SK-N-SH treated with all-trans-retinoic acid at 6 μM for 48 hours (cell line): ENCODE data around the gene SEMA4B.
A peak's percentile ranks its signal among the peaks of the same experiment; 100 is the strongest.

ENCODE experiments used
- ATAC-seq: fragments of 200-7000 bp; cut with Tn5 transposase; 3 replicates; pipeline ENCODE4 v1.9.1; 2020; ENCODE audit warnings: mild to moderate bottlenecking, moderate library complexity
- ARNTL ChIP-seq: fragments of 450-650 bp; formaldehyde crosslinking; IDR thresholded peaks from 2 replicates; pipeline ENCODE4 v1.5.0; 2020; ENCODE audit warnings: low read depth, mild to moderate bottlenecking, moderate library complexity, borderline replicate concordance
- BACH2 ChIP-seq: fragments of 250-450 bp; sonication (Bioruptor Pico); IDR thresholded peaks from 2 replicates; pipeline ENCODE4 v1.9.0; 2021; ENCODE audit warnings: mild to moderate bottlenecking, borderline replicate concordance
- CREB5 ChIP-seq: fragments of 250-450 bp; sonication (Bioruptor Pico); IDR thresholded peaks from 2 replicates; pipeline ENCODE4 v1.5.1; 2020; ENCODE audit warnings: low read depth, mild to moderate bottlenecking, moderate library complexity
- CSDC2 ChIP-seq: fragments of 250-450 bp; sonication (Bioruptor Pico); IDR thresholded peaks from 2 replicates; pipeline ENCODE4 v1.5.0; 2020; ENCODE audit warnings: mild to moderate bottlenecking, moderate library complexity
- ESRRG ChIP-seq: fragments of 250-450 bp; sonication (Bioruptor Pico); IDR thresholded peaks from 2 replicates; pipeline ENCODE4 v1.6.1; 2021; ENCODE audit warnings: mild to moderate bottlenecking
- GLIS3 ChIP-seq: fragments of 250-450 bp; sonication (Bioruptor Pico); IDR thresholded peaks from 2 replicates; pipeline ENCODE4 v1.5.0; 2020; ENCODE audit warnings: mild to moderate bottlenecking, moderate library complexity
- ISL1 ChIP-seq: fragments of 250-450 bp; sonication (Bioruptor Pico); IDR thresholded peaks from 2 replicates; pipeline ENCODE4 v2.1.2; 2022; ENCODE audit warnings: mild to moderate bottlenecking, moderate library complexity
- OSR1 ChIP-seq: fragments of 250-450 bp; sonication (Bioruptor Pico); IDR thresholded peaks from 2 replicates; pipeline ENCODE4 v1.8.0; 2022; ENCODE audit warnings: moderate library complexity, mild to moderate bottlenecking, inconsistent platforms
- PPARA ChIP-seq: fragments of 250-450 bp; sonication (Bioruptor Pico); IDR thresholded peaks from 2 replicates; pipeline ENCODE4 v1.5.0; 2020; ENCODE audit warnings: mild to moderate bottlenecking, borderline replicate concordance
- RARB ChIP-seq: fragments of 250-450 bp; sonication (Bioruptor Pico); IDR thresholded peaks from 2 replicates; pipeline ENCODE4 v1.8.0; 2021; ENCODE audit warnings: mild to moderate bottlenecking, moderate library complexity
- SNAI2 ChIP-seq: fragments of 250-450 bp; sonication (Bioruptor Pico); IDR thresholded peaks from 2 replicates; pipeline ENCODE4 v1.5.0; 2020; ENCODE audit warnings: mild to moderate bottlenecking, moderate library complexity
- TCF4 ChIP-seq: fragments of 250-450 bp; sonication (Bioruptor Pico); IDR thresholded peaks from 2 replicates; pipeline ENCODE4 v1.8.0; 2021; ENCODE audit warnings: mild to moderate bottlenecking, moderate library complexity, borderline replicate concordance
- TOX ChIP-seq: fragments of 250-450 bp; sonication (Bioruptor Pico); IDR thresholded peaks from 2 replicates; pipeline ENCODE4 v1.8.0; 2021; ENCODE audit warnings: mild to moderate bottlenecking, moderate library complexity, borderline replicate concordance
- ZC3H10 ChIP-seq: fragments of 250-450 bp; sonication (Bioruptor Pico); IDR thresholded peaks from 2 replicates; pipeline ENCODE4 v1.5.1; 2021; ENCODE audit warnings: mild to moderate bottlenecking, moderate library complexity
- ZFP3 ChIP-seq: fragments of 250-450 bp; sonication (Bioruptor Pico); IDR thresholded peaks from 2 replicates; pipeline ENCODE4 v1.5.0; 2020; ENCODE audit warnings: mild to moderate bottlenecking, moderate library complexity
- ZFP30 ChIP-seq: fragments of 450-650 bp; formaldehyde crosslinking; IDR thresholded peaks from 2 replicates; pipeline ENCODE4 v1.5.0; 2022; ENCODE audit warnings: mild to moderate bottlenecking, moderate library complexity
- ZNF565 ChIP-seq: fragments of 450-650 bp; formaldehyde crosslinking; conservative IDR thresholded peaks from 2 replicates; pipeline ENCODE4 v1.5.0; 2020; ENCODE audit warnings: low read depth, mild to moderate bottlenecking, moderate library complexity
- ZNF70 ChIP-seq: fragments of 450-650 bp; formaldehyde crosslinking; IDR thresholded peaks from 2 replicates; pipeline ENCODE4 v1.5.0; 2020; ENCODE audit warnings: mild to moderate bottlenecking, moderate library complexity
- ZNF8 ChIP-seq: fragments of 450-650 bp; formaldehyde crosslinking; IDR thresholded peaks from 2 replicates; pipeline ENCODE4 v1.5.0; 2020; ENCODE audit warnings: mild to moderate bottlenecking, moderate library complexity
- TF ChIP-seq, protein P1 (sequence below): fragments of 250-450 bp; sonication (Bioruptor Pico); IDR thresholded peaks from 2 replicates; pipeline ENCODE4 v1.8.0; 2020; ENCODE audit warnings: mild to moderate bottlenecking, moderate library complexity, borderline replicate concordance
- TF ChIP-seq, protein P2 (sequence below): fragments of 250-450 bp; sonication (Bioruptor Pico); IDR thresholded peaks from 2 replicates; pipeline ENCODE4 v1.5.1; 2021; ENCODE audit warnings: mild to moderate bottlenecking, moderate library complexity
- TF ChIP-seq, protein P3 (sequence below): fragments of 250-450 bp; sonication (Bioruptor Pico); IDR thresholded peaks from 2 replicates; pipeline ENCODE4 v1.8.0; 2021; ENCODE audit warnings: low read depth, mild to moderate bottlenecking, moderate library complexity, borderline replicate concordance
- TF ChIP-seq, protein P4 (sequence below): fragments of 250-450 bp; sonication (Bioruptor Pico); IDR thresholded peaks from 2 replicates; pipeline ENCODE4 v1.5.0; 2020; ENCODE audit warnings: mild to moderate bottlenecking, moderate library complexity

The SEMA4B gene

GRCh38 chr15:90264671-90265070 is 63.5 kb downstream of the SEMA4B start:
- TF ChIP-seq ZNF8 (CRISPR knock-in tag) (no peak), PPARA (CRISPR knock-in tag) (no peak), ZFP3 (CRISPR knock-in tag) (no peak), OSR1 (CRISPR knock-in tag) (no peak), GLIS3 (no peak), CSDC2 (no peak)
- TF ChIP-seq, protein P1, sequence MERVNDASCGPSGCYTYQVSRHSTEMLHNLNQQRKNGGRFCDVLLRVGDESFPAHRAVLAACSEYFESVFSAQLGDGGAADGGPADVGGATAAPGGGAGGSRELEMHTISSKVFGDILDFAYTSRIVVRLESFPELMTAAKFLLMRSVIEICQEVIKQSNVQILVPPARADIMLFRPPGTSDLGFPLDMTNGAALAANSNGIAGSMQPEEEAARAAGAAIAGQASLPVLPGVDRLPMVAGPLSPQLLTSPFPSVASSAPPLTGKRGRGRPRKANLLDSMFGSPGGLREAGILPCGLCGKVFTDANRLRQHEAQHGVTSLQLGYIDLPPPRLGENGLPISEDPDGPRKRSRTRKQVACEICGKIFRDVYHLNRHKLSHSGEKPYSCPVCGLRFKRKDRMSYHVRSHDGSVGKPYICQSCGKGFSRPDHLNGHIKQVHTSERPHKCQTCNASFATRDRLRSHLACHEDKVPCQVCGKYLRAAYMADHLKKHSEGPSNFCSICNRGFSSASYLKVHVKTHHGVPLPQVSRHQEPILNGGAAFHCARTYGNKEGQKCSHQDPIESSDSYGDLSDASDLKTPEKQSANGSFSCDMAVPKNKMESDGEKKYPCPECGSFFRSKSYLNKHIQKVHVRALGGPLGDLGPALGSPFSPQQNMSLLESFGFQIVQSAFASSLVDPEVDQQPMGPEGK (CRISPR knock-in tag) = no peak
- TF ChIP-seq, protein P2, sequence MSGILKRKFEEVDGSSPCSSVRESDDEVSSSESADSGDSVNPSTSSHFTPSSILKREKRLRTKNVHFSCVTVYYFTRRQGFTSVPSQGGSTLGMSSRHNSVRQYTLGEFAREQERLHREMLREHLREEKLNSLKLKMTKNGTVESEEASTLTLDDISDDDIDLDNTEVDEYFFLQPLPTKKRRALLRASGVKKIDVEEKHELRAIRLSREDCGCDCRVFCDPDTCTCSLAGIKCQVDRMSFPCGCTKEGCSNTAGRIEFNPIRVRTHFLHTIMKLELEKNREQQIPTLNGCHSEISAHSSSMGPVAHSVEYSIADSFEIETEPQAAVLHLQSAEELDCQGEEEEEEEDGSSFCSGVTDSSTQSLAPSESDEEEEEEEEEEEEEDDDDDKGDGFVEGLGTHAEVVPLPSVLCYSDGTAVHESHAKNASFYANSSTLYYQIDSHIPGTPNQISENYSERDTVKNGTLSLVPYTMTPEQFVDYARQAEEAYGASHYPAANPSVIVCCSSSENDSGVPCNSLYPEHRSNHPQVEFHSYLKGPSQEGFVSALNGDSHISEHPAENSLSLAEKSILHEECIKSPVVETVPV (CRISPR knock-in tag) = no peak
- TF ChIP-seq, protein P3, sequence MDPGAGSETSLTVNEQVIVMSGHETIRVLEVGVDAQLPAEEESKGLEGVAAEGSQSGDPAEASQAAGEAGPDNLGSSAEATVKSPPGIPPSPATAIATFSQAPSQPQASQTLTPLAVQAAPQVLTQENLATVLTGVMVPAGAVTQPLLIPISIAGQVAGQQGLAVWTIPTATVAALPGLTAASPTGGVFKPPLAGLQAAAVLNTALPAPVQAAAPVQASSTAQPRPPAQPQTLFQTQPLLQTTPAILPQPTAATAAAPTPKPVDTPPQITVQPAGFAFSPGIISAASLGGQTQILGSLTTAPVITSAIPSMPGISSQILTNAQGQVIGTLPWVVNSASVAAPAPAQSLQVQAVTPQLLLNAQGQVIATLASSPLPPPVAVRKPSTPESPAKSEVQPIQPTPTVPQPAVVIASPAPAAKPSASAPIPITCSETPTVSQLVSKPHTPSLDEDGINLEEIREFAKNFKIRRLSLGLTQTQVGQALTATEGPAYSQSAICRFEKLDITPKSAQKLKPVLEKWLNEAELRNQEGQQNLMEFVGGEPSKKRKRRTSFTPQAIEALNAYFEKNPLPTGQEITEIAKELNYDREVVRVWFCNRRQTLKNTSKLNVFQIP (CRISPR knock-in tag) = no peak
- ATAC-seq = peak; percentile 5

- peak; percentile 95 for ATAC-seq
- TF ChIP-seq SNAI2 (CRISPR knock-in tag) = no peak; the same call in 1 of the 2 replicates
- no peak for TF ChIP-seq CREB5 (CRISPR knock-in tag)
- no peak for TF ChIP-seq PPARA (CRISPR knock-in tag)
- TF ChIP-seq ZNF70 (CRISPR knock-in tag) = no peak
- no peak for TF ChIP-seq ZFP30 (CRISPR knock-in tag)
- TF ChIP-seq TCF4 (CRISPR knock-in tag) = 0 out of 2 replicates have a peak, but pooled peaks have one; percentile 5
- TF ChIP-seq, protein P3 (CRISPR knock-in tag) = no peak
- TF ChIP-seq OSR1 (CRISPR knock-in tag) = no peak
- no peak for TF ChIP-seq RARB
- no peak for TF ChIP-seq ZNF565 (CRISPR knock-in tag)
- 0 out of 2 replicates have a peak, but pooled peaks have one; percentile 20 for TF ChIP-seq ZFP3 (CRISPR knock-in tag)
- TF ChIP-seq, protein P4, sequence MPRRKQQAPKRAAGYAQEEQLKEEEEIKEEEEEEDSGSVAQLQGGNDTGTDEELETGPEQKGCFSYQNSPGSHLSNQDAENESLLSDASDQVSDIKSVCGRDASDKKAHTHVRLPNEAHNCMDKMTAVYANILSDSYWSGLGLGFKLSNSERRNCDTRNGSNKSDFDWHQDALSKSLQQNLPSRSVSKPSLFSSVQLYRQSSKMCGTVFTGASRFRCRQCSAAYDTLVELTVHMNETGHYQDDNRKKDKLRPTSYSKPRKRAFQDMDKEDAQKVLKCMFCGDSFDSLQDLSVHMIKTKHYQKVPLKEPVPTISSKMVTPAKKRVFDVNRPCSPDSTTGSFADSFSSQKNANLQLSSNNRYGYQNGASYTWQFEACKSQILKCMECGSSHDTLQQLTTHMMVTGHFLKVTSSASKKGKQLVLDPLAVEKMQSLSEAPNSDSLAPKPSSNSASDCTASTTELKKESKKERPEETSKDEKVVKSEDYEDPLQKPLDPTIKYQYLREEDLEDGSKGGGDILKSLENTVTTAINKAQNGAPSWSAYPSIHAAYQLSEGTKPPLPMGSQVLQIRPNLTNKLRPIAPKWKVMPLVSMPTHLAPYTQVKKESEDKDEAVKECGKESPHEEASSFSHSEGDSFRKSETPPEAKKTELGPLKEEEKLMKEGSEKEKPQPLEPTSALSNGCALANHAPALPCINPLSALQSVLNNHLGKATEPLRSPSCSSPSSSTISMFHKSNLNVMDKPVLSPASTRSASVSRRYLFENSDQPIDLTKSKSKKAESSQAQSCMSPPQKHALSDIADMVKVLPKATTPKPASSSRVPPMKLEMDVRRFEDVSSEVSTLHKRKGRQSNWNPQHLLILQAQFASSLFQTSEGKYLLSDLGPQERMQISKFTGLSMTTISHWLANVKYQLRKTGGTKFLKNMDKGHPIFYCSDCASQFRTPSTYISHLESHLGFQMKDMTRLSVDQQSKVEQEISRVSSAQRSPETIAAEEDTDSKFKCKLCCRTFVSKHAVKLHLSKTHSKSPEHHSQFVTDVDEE (CRISPR knock-in tag) = no peak
- TF ChIP-seq ESRRG = no peak
- TF ChIP-seq, protein P2 (CRISPR knock-in tag) = no peak
- TF ChIP-seq ARNTL (CRISPR knock-in tag) = no peak
- TF ChIP-seq ISL1 = no peak
- TF ChIP-seq TOX (CRISPR knock-in tag) = no peak
- TF ChIP-seq ZNF8 (CRISPR knock-in tag) = peak; percentile 56; the same call in 1 of the 2 replicates
- TF ChIP-seq GLIS3 = no peak
- TF ChIP-seq, protein P1 (CRISPR knock-in tag) = peak; percentile 48; the same call in 1 of the 2 replicates
- TF ChIP-seq ZC3H10 (CRISPR knock-in tag) = no peak
- TF ChIP-seq CSDC2 = no peak
- no peak for TF ChIP-seq BACH2
Observed at GRCh38 chr15:90265271-90266060, 64.3 kb downstream of the SEMA4B start, which contains the start of gene NGRN. Gene NGRN, plus strand, starts transcription at chr15:90265672. Its CDS starts 41 bp downstream, at chr15:90265713.
